ENCODE data around the gene LRPAP1.
"Not testable (repeated sequence)": the region's sequence is repeated elsewhere in the genome, so short reads cannot be mapped to it uniquely, and the experiment has no call there.

DNA sequence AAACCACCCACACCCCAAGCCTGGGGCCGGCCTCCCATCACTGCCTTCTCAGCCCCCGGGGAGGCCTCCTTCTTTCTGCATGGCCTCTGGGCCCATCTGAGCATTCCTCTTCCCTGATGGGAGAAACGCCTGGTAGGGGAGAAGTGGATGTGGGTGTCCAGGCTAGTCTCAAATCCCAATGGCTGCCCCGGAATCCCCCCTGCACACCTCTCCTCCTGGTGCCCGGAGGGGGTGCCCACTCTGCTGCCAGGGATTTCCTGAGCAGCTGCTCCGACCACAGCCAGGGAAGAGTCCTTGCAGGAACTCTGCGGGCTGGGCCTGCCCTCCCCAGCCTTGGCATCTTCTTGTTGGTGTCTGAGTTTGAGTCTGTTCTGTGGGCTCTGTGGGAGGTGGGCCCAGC lies 19.1 kb upstream of the LRPAP1 start:
- TF ChIP-seq, protein P1, sequence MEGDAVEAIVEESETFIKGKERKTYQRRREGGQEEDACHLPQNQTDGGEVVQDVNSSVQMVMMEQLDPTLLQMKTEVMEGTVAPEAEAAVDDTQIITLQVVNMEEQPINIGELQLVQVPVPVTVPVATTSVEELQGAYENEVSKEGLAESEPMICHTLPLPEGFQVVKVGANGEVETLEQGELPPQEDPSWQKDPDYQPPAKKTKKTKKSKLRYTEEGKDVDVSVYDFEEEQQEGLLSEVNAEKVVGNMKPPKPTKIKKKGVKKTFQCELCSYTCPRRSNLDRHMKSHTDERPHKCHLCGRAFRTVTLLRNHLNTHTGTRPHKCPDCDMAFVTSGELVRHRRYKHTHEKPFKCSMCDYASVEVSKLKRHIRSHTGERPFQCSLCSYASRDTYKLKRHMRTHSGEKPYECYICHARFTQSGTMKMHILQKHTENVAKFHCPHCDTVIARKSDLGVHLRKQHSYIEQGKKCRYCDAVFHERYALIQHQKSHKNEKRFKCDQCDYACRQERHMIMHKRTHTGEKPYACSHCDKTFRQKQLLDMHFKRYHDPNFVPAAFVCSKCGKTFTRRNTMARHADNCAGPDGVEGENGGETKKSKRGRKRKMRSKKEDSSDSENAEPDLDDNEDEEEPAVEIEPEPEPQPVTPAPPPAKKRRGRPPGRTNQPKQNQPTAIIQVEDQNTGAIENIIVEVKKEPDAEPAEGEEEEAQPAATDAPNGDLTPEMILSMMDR (IDR thresholded peaks at IDR 0.05): not testable (repeated sequence)
- TF ChIP-seq POLR2A (IDR thresholded peaks at IDR 0.05): not testable (repeated sequence)
